ENCODE measurements around the gene AGPS.
"Not testable (repeated sequence)": the region's sequence is repeated elsewhere in the genome, so short reads cannot be mapped to it uniquely, and the experiment has no call there.

AGPS gene

DNA sequence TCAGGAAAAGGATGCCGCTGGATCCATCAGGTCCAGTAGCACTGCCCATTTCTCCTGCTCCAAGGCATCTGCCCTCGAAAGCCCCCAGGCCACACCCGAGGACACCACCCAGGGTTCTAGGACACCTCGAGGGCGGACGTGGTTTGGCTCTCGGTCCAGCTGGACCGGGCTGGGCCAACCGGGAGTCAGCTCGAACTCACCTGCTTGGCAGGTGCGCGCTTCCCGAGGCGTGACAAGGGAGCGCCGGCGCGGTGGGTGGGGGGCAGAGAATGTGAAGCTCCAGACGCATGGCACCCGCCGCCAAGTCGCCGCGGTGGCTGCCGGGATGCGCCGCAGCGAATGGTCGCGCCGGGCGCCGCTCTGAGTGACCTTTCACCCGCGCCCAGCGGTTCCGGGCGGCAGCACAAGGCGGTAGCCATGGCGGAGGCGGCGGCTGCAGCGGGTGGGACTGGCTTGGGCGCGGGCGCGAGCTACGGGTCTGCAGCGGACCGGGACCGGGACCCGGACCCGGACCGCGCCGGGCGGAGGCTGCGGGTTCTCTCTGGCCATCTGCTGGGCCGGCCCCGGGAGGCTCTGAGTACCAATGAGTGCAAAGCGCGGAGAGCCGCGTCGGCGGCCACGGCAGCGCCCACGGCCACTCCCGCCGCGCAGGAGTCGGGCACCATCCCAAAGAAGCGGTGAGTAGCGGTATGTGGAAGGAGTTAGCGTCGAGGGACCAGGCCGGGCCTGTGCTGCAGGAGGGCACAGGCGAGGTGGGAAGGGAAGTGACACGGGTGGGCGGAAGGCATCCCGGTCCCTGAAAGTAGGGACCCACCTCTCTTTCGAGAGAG is at the start of gene AGPS:
TSS of gene AGPS (plus strand) at position 401 of the 830 bp plus-strand sequence. CDS start at position 418, 17 bp downstream.
- DNase-seq (ENCODE audit: low read depth), result peak; percentile 59

GRCh38 chr2:177343773-177344172 is 48.8 kb upstream of the AGPS start:
- no peak for DNase-seq (ENCODE audit: low read depth)

DNA sequence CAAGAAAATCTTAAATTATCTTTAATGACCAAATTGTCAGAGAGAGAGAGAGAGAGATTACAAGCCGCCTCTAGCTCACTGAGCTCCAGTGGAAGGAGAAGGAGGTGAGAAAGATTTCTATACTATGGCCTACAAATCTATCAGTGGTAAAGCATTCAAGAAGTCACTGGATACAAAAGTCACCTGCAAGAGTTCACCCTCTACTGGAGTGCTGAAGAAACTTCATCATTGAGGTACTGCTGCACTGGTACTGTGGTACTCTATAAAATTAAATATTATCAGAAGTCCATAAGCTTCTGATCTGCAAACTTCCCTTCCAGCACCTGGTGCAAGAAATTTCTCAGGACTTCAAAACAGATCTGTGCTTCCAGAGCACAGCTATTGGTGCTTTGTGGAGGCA is 48.3 kb upstream of the AGPS start:
- DNase-seq (ENCODE audit: low read depth), result no peak

GRCh38 chr2:177346192-177346591 is 46.4 kb upstream of the AGPS start:
- no peak for DNase-seq (ENCODE audit: low read depth)

DNA sequence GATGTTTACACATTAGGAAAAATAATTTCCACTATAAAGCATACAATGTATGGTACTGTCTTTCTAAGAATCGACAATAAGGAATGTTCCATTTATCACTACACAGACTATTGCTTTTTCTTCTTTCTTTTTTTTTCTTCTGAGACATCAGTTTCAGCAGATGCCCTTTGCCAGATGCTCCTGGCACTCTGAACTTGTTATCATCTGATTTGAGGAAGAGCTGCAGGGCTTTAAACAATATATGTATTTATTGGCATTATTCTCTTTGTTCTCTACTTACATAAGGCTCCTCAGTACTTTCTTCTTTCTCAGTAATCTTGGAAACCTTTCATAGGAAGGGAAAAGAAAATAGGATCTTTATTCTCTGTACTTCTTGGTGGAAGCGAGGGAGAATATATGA is 45.0 kb upstream of the AGPS start:
- no peak for DNase-seq (ENCODE audit: low read depth)

DNA sequence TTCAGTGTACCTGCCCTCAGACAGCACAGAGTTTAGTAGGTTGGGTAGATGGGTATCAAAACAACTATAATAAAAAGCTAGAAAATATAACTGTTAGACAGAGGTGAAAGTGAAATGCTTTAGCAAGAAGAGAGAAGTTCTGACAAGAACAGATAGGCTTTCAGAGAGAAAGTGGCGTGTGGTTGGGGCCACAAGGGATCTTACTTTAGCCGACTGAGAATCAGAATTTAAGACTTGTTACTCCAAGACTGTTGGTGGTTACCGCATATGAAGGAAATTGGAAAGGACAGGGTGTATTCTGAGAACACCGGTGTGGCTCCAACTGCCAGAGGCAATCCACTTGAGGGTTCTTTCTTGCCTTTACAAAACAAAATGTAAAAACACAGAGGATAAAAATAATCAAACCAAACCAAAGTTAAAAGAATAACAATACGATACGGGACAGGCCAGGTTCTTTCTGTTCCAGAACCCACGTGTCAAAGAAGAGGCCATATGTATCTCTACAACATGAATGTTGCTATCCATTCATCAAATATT is 44.4 kb upstream of the AGPS start:
- no peak for DNase-seq (ENCODE audit: low read depth)

GRCh38 chr2:177348733-177349693 is 43.6 kb upstream of the AGPS start:
- DNase-seq (ENCODE audit: low read depth), result no peak

DNA sequence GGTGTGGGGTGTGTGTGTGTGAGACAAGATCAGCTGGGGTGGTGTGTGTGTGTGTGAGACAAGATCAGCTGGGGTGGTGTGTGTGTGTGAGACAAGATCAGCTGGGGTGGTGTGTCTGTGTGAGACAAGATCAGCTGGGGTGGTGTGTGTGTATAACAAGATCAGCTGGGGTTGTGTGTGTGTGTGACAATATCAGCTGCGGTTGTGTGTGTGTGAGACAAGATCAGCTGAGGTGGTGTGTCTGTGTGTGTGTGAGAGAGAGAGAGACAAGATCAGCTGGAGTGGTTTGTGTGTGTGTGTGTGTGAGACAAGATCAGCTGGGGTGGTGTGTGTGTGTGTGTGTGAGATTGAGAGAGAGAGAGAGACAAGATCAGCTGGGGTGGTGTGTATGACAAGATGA is 41.9 kb upstream of the AGPS start:
- DNase-seq (ENCODE audit: low read depth), result not testable (repeated sequence)

- not testable (repeated sequence) for DNase-seq (ENCODE audit: low read depth)
Observed at GRCh38 chr2:177351121-177351520, 41.5 kb upstream of the AGPS start.

DNA sequence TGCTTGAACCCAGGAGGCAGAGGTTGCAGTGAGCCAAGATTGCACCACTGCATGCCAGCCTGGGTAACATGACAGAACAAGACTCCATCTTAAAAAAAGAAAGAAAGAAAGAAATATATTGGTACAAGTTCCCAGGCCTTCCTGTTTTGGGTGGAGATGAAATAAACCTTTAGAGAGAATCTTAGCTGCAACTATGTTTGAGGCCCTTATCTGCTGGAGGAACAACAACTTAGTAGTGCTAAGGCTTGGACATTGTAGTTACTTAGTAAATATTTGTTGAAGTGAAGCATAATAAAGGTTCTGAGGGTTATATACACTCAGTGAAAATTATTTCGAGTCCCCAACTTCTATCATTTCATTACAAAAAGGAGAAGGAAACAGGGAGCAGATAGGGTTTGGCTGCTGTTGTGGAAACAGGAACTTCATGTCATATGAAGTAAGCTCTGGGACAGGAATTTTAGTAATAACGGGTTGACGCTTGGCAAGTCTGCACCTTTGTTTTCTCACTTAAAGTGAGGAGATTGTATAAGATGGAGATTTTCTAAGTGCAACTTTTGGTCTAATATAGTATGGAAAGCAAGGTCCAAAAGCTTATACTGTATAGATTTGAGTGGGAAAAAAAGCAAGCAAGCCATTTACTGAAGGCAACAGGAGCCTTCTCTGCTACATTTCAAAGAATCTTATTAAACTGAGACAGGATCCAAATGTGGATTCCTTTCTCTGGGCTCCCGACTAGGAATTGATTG is 40.0 kb upstream of the AGPS start:
- no peak for DNase-seq (ENCODE audit: low read depth)

DNA sequence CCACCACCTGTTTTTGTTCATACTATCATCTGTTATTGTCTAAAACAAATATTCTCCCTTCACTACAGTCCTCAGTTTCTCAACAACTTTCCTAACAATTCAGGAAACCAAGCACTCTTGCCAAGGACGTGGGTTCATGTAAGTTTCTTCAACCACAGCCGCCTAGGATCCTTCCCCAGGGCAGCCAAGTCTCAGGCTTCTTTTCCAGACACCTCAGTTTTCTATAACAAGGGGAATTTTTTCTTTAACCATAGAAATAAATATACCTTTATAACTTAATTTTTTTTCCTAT is 39.4 kb upstream of the AGPS start:
- DNase-seq (ENCODE audit: low read depth), result no peak

GRCh38 chr2:177354541-177354940 is 38.0 kb upstream of the AGPS start:
- DNase-seq (ENCODE audit: low read depth), result not testable (repeated sequence)

- no peak for DNase-seq (ENCODE audit: low read depth)
Observed at GRCh38 chr2:177355874-177356273, 36.7 kb upstream of the AGPS start.

GRCh38 chr2:177359836-177360595 is 32.6 kb upstream of the AGPS start:
- DNase-seq (ENCODE audit: low read depth), result no peak

- no peak for DNase-seq (ENCODE audit: low read depth)
Observed at GRCh38 chr2:177362499-177362898, 30.1 kb upstream of the AGPS start.

GRCh38 chr2:177363332-177363731 is 29.2 kb upstream of the AGPS start:
- DNase-seq (ENCODE audit: low read depth), result no peak

DNA sequence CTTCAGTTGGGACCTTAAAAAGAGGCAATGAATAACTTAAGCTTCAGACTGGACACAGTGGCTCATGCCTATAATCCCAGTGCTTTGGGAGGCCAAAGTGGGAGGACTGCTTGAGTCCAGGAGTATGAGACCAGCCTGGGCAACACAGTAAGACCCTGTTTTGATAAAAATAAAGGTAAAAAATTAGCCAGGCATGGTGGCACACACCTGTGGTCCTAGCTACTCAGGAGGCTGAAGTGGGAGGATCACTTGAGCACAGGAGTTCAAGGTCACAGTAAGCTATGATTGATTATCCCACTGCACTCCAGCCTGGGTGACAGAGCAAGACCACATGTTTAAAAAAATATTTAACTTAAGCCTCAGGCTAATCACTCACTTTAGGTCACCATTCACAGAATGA is 26.8 kb upstream of the AGPS start:
- not testable (repeated sequence) for DNase-seq (ENCODE audit: low read depth)

DNA sequence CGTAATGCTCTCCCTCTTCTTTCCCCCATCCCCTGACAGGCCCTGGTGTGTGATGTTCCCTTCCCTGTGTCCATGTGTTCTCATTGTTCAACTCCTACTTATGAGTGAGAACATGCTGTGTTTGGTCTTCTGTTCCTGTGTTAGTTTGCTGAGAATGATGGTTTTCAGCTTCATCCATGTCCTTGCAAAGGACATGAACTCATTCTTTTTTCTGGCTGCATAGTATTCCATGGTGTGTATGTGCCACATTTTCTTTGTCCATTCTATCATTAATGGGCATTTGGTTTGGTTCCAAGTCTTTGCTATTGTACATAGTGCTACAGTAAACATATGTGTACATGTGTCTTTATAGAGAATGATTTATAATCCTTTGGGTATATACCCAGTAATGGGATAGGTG is 24.6 kb upstream of the AGPS start:
- DNase-seq (ENCODE audit: low read depth), result not testable (repeated sequence)

- no peak for DNase-seq (ENCODE audit: low read depth)
Observed at GRCh38 chr2:177379354-177379753, 13.2 kb upstream of the AGPS start.

DNA sequence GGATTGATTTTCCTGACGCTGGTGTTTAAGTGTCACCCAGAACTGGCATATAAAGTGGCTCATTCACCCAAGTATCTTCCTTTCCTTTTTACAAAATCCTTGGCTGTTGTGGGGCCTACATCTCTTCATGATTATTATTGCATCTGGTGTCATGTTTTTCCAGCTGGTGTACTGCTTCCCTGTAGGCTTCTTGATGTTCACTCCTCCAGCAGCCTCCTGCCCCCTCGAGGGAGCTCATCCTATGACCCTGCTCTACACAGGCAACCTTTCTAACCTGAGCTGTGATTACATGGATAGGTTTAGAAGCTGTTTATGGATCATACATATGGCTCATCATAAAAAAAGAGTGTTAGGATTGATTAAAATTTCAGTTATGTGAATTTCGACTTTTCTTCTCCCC is 12.4 kb upstream of the AGPS start:
- DNase-seq (ENCODE audit: low read depth), result no peak

DNA sequence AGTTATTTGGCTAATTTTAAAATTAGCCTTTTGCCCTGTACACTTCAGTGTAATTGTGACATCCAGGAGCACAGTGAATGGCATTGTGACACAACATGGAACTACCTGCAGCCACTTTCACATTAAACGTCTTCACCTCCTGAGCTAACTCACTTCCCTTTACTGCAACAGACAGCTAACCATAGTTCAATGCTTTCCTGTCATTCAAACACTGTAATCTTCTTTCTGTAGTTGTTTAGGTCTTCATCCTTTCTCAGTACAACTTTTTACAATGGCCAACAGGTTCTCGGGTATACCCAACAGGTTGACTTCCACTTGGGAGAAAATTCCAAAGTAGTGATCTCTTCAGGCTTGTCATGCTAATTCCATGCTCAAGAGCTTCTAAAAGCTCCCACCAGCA is 8.6 kb upstream of the AGPS start:
- no peak for DNase-seq (ENCODE audit: low read depth)
